Kidney (tissue), 22 donors: ENCODE measurements around the gene HERPUD2. TPM values are rescaled to one million over a fixed set of nuclear protein-coding genes. Genes with fewer than 3 reads are reported as not detected.
A peak's percentile ranks its signal among the peaks of the same experiment; 100 is the strongest.

Source experiments
- DNase-seq, 5 donors: peaks; one replicate each; pipeline ENCODE4 v3.0.0-alpha.2; 2013 to 2020
- FAIRE-seq: peaks from 2 replicates; lab custom pipeline; 2012; peaks lifted over from hg19 to GRCh38; lab: Jason Lieb, UNC
- H3K27ac ChIP-seq, 2 donors: one replicate each; pipeline ENCODE4 v1.7.0; 2013; ENCODE audit warnings: low read depth in 2 of 2, low read length in 2 of 2, inconsistent platforms in 1 of 2
- H3K27me3 ChIP-seq: one replicate; pipeline ENCODE4 v1.7.1; 2013; ENCODE audit warnings: low read length, inconsistent platforms; ENCODE audit not compliant: control insufficient read depth, insufficient read depth
- H3K36me3 ChIP-seq, 3 donors: one replicate each; pipeline versions ENCODE4 v1.7.0 to v1.7.1; 2013; ENCODE audit warnings: low read length in 3 of 3, control low read depth in 1 of 3, inconsistent platforms in 1 of 3; ENCODE audit not compliant: insufficient read depth in 3 of 3, control insufficient read depth in 2 of 3
- H3K4me1 ChIP-seq, 3 donors: one replicate each; pipeline versions ENCODE4 v1.7.0 to v1.7.1; 2013; ENCODE audit warnings: low read length in 3 of 3, inconsistent platforms in 1 of 3, low read depth in 1 of 3; ENCODE audit not compliant: control insufficient read depth in 2 of 3, insufficient read depth in 2 of 3
- H3K4me3 ChIP-seq, 3 donors: one replicate each; pipeline versions ENCODE4 v1.7.0 to v1.8.1; 2013; ENCODE audit warnings: low read length in 3 of 3, control low read depth in 1 of 3, inconsistent platforms in 1 of 3
- H3K9ac ChIP-seq, 3 donors: one replicate each; pipeline versions ENCODE4 v1.7.0 to v1.7.1; 2013; ENCODE audit warnings: low read length in 3 of 3, control low read depth in 1 of 3, inconsistent platforms in 1 of 3
- H3K9me3 ChIP-seq, 3 donors: one replicate each; pipeline versions ENCODE4 v1.7.0 to v1.7.1; 2013; ENCODE audit warnings: low read length in 3 of 3, control low read depth in 1 of 3, inconsistent platforms in 1 of 3; ENCODE audit not compliant: control insufficient read depth in 2 of 3, insufficient read depth in 1 of 3
- intact Hi-C: fragments of 100-400 bp; cut with DNase I; formaldehyde crosslinking; loops from one replicate; pipeline ENCODE4 v1.11.1; 2022
- long read RNA-seq, 10 donors: library from polyadenylated mRNA in 1 of 10; unstranded in 1 of 10; transcript quantifications; one replicate each; pipeline ENCODE4 v2.0.0 and lab custom pipeline, GENCODE V29; 2021 to 2026
- polyA plus RNA-seq: library from polyadenylated mRNA; stranded (reverse); fragments of 350-450 nt; fragmentation: Illumina TruSeq; extraction: RNeasy Lipid Tissue Mini Kit (QIAGEN cat#74804); gene quantifications from one replicate; pipeline ENCODE4 v1.2.3, GENCODE V29; 2014; ENCODE audit warnings: low read depth, low replicate concordance; ENCODE audit not compliant: insufficient read depth
- total RNA-seq: library from RNA; stranded (reverse); fragmentation: NEBNext Ultra II Directional; extraction: Animal tissue kit (Norgen Biotek cat#: 25700); gene quantifications from one replicate; pipeline ENCODE4 v1.2.1, GENCODE V29; 2021
- TF ChIP-seq, protein P1 (sequence below): IDR thresholded peaks from 3 replicates; pipeline ENCODE4 v1.5.1; 2012; ENCODE audit warnings: mild to moderate bottlenecking, moderate library complexity, borderline replicate concordance; ENCODE audit not compliant: insufficient read depth; ENCODE audit errors: extremely low read depth
- donor health status: control.
- donor health status: control.
- donor health status: control.
- donor health status: control.
- donor health status: control.
- donor health status: DM: yes; HTN: yes; CAD: no.
- donor health status: Normal renal cell carcinoma (clear cell type).

HERPUD2 gene, protein sequence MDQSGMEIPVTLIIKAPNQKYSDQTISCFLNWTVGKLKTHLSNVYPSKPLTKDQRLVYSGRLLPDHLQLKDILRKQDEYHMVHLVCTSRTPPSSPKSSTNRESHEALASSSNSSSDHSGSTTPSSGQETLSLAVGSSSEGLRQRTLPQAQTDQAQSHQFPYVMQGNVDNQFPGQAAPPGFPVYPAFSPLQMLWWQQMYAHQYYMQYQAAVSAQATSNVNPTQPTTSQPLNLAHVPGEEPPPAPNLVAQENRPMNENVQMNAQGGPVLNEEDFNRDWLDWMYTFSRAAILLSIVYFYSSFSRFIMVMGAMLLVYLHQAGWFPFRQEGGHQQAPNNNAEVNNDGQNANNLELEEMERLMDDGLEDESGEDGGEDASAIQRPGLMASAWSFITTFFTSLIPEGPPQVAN
- total RNA-seq (28.9 TPM), polyA plus RNA-seq (10.0 TPM)
- long read RNA-seq, donor 1, result 0 reads
- long read RNA-seq, donor 2, partial matches to known transcripts, result 0 of 2 reads
- long read RNA-seq, donor 2, other reads (novel, unspliced or antisense), result 0 of 2 reads
- long read RNA-seq, donor 3, partial matches to known transcripts, result 0 of 3 reads
- long read RNA-seq, donor 3, other reads (novel, unspliced or antisense), result 0 of 3 reads
- long read RNA-seq, donor 4, partial matches to known transcripts, result 80 of 83 reads
- long read RNA-seq, donor 4, other reads (novel, unspliced or antisense), result 0 of 83 reads
- long read RNA-seq, donor 5, partial matches to known transcripts, result 0 of 1 reads
- long read RNA-seq, donor 5, other reads (novel, unspliced or antisense), result 0 of 1 reads
- long read RNA-seq, donor 6, partial matches to known transcripts, result 0 of 1 reads
- long read RNA-seq, donor 6, other reads (novel, unspliced or antisense), result 0 of 1 reads
- long read RNA-seq, donor 7, transcript HERPUD2-202 (8 exons, 3,057 nt), result major isoform, 21 of 35 reads
- long read RNA-seq, donor 7, partial matches to known transcripts, result 1 of 35 reads
- long read RNA-seq, donor 7, other reads (novel, unspliced or antisense), result 10 of 35 reads
- long read RNA-seq, donor 8, partial matches to known transcripts, result 0 of 4 reads
- long read RNA-seq, donor 8, other reads (novel, unspliced or antisense), result 0 of 4 reads
- long read RNA-seq, donor 9, partial matches to known transcripts, result 0 of 5 reads
- long read RNA-seq, donor 9, other reads (novel, unspliced or antisense), result 0 of 5 reads
- long read RNA-seq, donor 10, partial matches to known transcripts, result 0 of 5 reads
- long read RNA-seq, donor 10, other reads (novel, unspliced or antisense), result 0 of 5 reads

DNA sequence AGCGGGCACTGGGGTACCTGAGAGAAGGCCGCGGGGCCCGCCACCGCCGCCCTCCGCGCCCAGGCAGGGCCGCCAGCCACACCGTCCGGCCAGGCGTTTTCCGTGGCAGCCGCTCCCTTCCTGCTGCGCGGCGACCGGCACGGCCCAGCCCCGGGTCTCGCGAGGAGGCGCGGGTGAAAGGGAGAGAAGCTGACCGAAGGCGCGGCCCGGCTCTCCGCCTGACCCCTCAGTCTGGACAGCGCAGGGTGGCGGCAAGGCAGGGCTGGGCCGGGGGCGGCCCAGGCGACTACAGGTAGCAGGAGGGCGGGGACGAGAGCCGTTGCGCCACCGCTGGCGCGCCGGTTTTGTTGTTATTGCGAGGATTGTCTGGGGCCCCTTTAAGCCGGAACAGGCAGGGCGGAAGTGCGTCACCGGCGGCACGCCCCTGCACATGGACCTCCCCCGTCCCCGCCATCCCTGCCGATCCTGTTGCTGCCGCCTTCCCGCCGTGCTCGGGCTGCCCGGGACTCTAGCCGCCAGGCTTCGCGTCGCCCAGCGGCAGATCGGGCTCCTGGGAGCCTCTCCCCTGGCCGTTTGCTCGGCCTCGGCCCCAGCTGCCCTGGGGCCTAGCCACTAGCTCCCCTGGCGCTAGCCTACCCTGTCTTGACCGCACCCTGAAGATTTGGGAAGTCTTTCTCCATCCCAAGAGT, at the start of gene HERPUD2:
Gene HERPUD2, minus strand, starts transcription at position 352 of the 689 bp plus-strand sequence. CDS start 805 bp downstream, outside the sequence.
- Histone ChIP-seq H3K9me3 (no peaks in the 10 kb centered on the region), H3K27ac (peak within 1 kb of the TSS; percentile 72 to 88), H3K4me1 (peaks cover 0 to 16% (median 11%) of the 10 kb centered on the region in 3 donors), H3K4me3 (peak within 1 kb of the TSS; percentile 93 to 99 (median 94)), H3K27me3 (no peaks in the 10 kb centered on the region), H3K36me3 (no peaks in the 10 kb centered on the region), H3K9ac (peak within 1 kb of the TSS; percentile 72 to 95 (median 90))
- FAIRE-seq (no peak), DNase-seq (peak; percentile 95 to 98 (median 96))
- intact Hi-C loops, result no loop called here
- TF ChIP-seq, protein P1, sequence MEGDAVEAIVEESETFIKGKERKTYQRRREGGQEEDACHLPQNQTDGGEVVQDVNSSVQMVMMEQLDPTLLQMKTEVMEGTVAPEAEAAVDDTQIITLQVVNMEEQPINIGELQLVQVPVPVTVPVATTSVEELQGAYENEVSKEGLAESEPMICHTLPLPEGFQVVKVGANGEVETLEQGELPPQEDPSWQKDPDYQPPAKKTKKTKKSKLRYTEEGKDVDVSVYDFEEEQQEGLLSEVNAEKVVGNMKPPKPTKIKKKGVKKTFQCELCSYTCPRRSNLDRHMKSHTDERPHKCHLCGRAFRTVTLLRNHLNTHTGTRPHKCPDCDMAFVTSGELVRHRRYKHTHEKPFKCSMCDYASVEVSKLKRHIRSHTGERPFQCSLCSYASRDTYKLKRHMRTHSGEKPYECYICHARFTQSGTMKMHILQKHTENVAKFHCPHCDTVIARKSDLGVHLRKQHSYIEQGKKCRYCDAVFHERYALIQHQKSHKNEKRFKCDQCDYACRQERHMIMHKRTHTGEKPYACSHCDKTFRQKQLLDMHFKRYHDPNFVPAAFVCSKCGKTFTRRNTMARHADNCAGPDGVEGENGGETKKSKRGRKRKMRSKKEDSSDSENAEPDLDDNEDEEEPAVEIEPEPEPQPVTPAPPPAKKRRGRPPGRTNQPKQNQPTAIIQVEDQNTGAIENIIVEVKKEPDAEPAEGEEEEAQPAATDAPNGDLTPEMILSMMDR, result peak; percentile 22

DNA sequence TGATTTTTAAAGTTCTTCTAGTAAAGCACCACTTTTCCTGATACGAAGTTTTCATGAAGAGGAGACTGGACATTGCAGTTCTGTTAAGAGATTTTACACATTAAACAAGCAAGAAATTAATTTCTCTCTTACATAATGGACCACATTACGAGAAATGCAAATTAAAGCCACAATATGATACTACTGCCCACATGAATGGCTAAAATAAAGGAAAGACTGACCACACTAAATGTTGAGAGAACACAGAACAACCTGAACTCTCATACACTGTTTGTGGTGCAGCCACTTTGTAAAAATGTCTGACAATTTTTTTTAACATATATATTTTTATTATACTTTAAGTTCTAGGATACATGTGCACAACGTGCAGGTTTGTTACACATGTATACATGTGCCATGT, 44.0 kb upstream of the HERPUD2 start:
- TF ChIP-seq, protein P1, result no peak
- Histone ChIP-seq H3K4me1 (no peaks in the 10 kb centered on the region), H3K4me3 (no peak overlapping the region), H3K36me3 (no peaks in the 10 kb centered on the region), H3K9ac (no peak overlapping the region), H3K27me3 (no peaks in the 10 kb centered on the region), H3K9me3 (no peaks in the 10 kb centered on the region), H3K27ac (no peak overlapping the region)
- DNase-seq (no peak), FAIRE-seq (no peak)
- intact Hi-C loops, result no loop called here

DNA sequence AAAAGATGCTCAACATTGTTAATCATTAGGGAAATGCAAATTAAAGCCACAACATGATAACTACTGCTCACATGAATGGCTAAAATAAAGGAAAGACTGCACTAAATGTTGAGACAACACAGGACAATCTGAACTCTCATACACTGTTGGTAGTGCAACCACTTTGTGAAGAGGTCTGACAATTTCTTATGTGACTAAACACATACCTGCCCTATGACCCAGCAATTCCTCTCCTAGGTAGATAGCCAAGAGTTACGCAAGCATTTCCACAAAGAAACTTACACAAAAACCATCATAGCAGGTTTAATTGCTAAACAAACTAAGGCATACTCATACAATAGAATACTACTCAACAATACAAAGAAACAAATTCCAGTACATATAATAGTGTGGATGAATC, 41.8 kb upstream of the HERPUD2 start:
- Histone ChIP-seq H3K27me3 (no peaks in the 10 kb centered on the region), H3K4me1 (no peaks in the 10 kb centered on the region), H3K9ac (no peak overlapping the region), H3K27ac (no peak overlapping the region), H3K4me3 (no peak overlapping the region), H3K9me3 (no peaks in the 10 kb centered on the region), H3K36me3 (no peaks in the 10 kb centered on the region)
- FAIRE-seq, result no peak
- DNase-seq, result no peak
- TF ChIP-seq, protein P1, result no peak
- intact Hi-C loops, result no loop called here
